Hepatocyte (in vitro differentiated cells): ENCODE measurements around the gene ATP8B4. TPM values are rescaled to one million over a fixed set of nuclear protein-coding genes. Genes with fewer than 3 reads are reported as not detected.

Experiments used
- DNase-seq: peaks from one replicate; pipeline ENCODE4 v3.0.0-alpha.2; 2016; ENCODE audit warnings: low spot score
- H2AFZ ChIP-seq: fragments of 200-600 bp; sonication (generic); 2 replicates; pipeline ENCODE4 v1.6.0; 2016; ENCODE audit warnings: antibody characterized with exemption, mild to moderate bottlenecking
- H3K27ac ChIP-seq: fragments of 200-600 bp; sonication (generic); 2 replicates; pipeline ENCODE4 v1.5.1; 2016; ENCODE audit warnings: mild to moderate bottlenecking
- H3K27me3 ChIP-seq: fragments of 200-600 bp; sonication (generic); 2 replicates; pipeline ENCODE4 v1.6.1; 2016
- H3K36me3 ChIP-seq: fragments of 200-600 bp; sonication (generic); replicated peaks from 2 replicates; pipeline ENCODE4 v1.5.1; 2016; ENCODE audit warnings: low read depth; ENCODE audit not compliant: insufficient read depth
- H3K4me1 ChIP-seq: fragments of 200-600 bp; sonication (generic); 2 replicates; pipeline ENCODE4 v1.5.1; 2016; ENCODE audit warnings: mild to moderate bottlenecking, moderate library complexity; ENCODE audit not compliant: insufficient read depth
- H3K4me2 ChIP-seq: fragments of 200-600 bp; sonication (generic); 2 replicates; pipeline ENCODE4 v1.6.0; 2016
- H3K4me3 ChIP-seq: fragments of 200-600 bp; sonication (generic); 2 replicates; pipeline ENCODE4 v1.5.1; 2016; ENCODE audit warnings: mild to moderate bottlenecking
- H3K79me2 ChIP-seq: fragments of 200-600 bp; sonication (generic); 2 replicates; pipeline ENCODE4 v1.6.0; 2017; ENCODE audit warnings: mild to moderate bottlenecking
- H3K9me2 ChIP-seq: fragments of 200-600 bp; sonication (generic); replicated peaks from 2 replicates; pipeline ENCODE4 v1.6.0; 2017; ENCODE audit warnings: mild to moderate bottlenecking; ENCODE audit not compliant: insufficient read depth
- H3K9me3 ChIP-seq: fragments of 200-600 bp; sonication (generic); 2 replicates; pipeline ENCODE4 v1.5.1; 2016; ENCODE audit warnings: low read depth, mild to moderate bottlenecking
- H4K20me1 ChIP-seq: fragments of 200-600 bp; sonication (generic); 2 replicates; pipeline ENCODE4 v1.6.0; 2016; ENCODE audit warnings: mild to moderate bottlenecking; ENCODE audit not compliant: insufficient read depth, poor library complexity, severe bottlenecking
- CTCF ChIP-seq: fragments of 200-600 bp; sonication (generic); IDR thresholded peaks from 2 replicates; pipeline ENCODE4 v1.5.1; 2016; ENCODE audit warnings: antibody characterized with exemption, mild to moderate bottlenecking; ENCODE audit not compliant: poor library complexity
- EZH2 ChIP-seq: fragments of 200-600 bp; sonication (generic); IDR thresholded peaks from 2 replicates; pipeline ENCODE4 v1.6.1; 2016; ENCODE audit warnings: antibody characterized with exemption, mild to moderate bottlenecking, borderline replicate concordance
- EZH2phosphoT487 ChIP-seq: fragments of 200-600 bp; sonication (generic); IDR thresholded peaks from one replicate; pipeline ENCODE4 v1.6.1; 2018; ENCODE audit warnings: antibody characterized with exemption, mild to moderate bottlenecking, low read depth, moderate library complexity; ENCODE audit not compliant: unreplicated experiment, severe bottlenecking
- WGBS: methylation state at CpG from one replicate; pipeline ENCODE4 v1.1.6; 2016; ENCODE audit warnings: low lambda C conversion rate; ENCODE audit errors: missing lambda C conversion rate; 5-methylcytosine and 5-hydroxymethylcytosine counted together
- polyA plus RNA-seq: library from polyadenylated mRNA; unstranded; fragments of >200 nt; fragmentation: Nextera tagmentation; extraction: Ambion mirVana; gene quantifications from 2 replicates; pipeline ENCODE4 v1.2.1, GENCODE V29; 2016
- total RNA-seq: library from RNA; depleted of rRNA; stranded (reverse); fragments of >200 nt; gene quantifications from 2 replicates; pipeline ENCODE4 v1.2.3, GENCODE V29; 2014

ATP8B4 gene
- total and polyA plus RNA-seq, 2 experiments from 2014 or later: 1.3 to 9.5 TPM

GRCh38 chr15:50077651-50078050 lies 41.4 kb downstream of the ATP8B4 start:
- no peaks in the 10 kb centered on the region for H3K36me3 ChIP-seq
- no peaks in the 10 kb centered on the region for H4K20me1 ChIP-seq
- H3K9me3 ChIP-seq: no peaks in the 10 kb centered on the region
- no peaks in the 10 kb centered on the region for H3K9me2 ChIP-seq
- no peaks in the 10 kb centered on the region for H3K79me2 ChIP-seq
- H3K27me3 ChIP-seq: no peaks in the 10 kb centered on the region
- no peak for TF ChIP-seq EZH2
- TF ChIP-seq CTCF: no peak
- TF ChIP-seq EZH2phosphoT487: no peak
- WGBS: 59% methylated on average over 2 of the region's 2 CpGs
- H3K4me3 ChIP-seq: no peak overlapping the region
- H3K27ac ChIP-seq: no peak overlapping the region
- DNase-seq: no peak
- H3K4me1 ChIP-seq: no peaks in the 10 kb centered on the region
- H2AFZ ChIP-seq: no peak overlapping the region
- no peak overlapping the region for H3K4me2 ChIP-seq

GRCh38 chr15:50077176-50077575 lies 41.9 kb downstream of the ATP8B4 start:
- TF ChIP-seq CTCF (no peak), EZH2 (no peak), EZH2phosphoT487 (no peak)
- H4K20me1 ChIP-seq: no peaks in the 10 kb centered on the region
- no peaks in the 10 kb centered on the region for H3K9me2 ChIP-seq
- H3K4me3 ChIP-seq: no peak overlapping the region
- H3K79me2 ChIP-seq: no peaks in the 10 kb centered on the region
- H3K9me3 ChIP-seq: no peaks in the 10 kb centered on the region
- H3K27ac ChIP-seq: no peak overlapping the region
- no peaks in the 10 kb centered on the region for H3K27me3 ChIP-seq
- no peak for DNase-seq
- H2AFZ ChIP-seq: no peak overlapping the region
- H3K4me2 ChIP-seq: no peak overlapping the region
- H3K36me3 ChIP-seq: no peaks in the 10 kb centered on the region
- no peaks in the 10 kb centered on the region for H3K4me1 ChIP-seq

- 82% methylated on average over 1 of the region's 1 CpG for WGBS
- no peak overlapping the region for H3K27ac ChIP-seq
- no peaks in the 10 kb centered on the region for H3K27me3 ChIP-seq
- H3K4me1 ChIP-seq: no peaks in the 10 kb centered on the region
- no peak for DNase-seq
- no peak overlapping the region for H2AFZ ChIP-seq
- TF ChIP-seq EZH2: no peak
- no peak for TF ChIP-seq EZH2phosphoT487
- TF ChIP-seq CTCF: no peak
- no peaks in the 10 kb centered on the region for H3K36me3 ChIP-seq
- no peak overlapping the region for H3K4me3 ChIP-seq
- H3K79me2 ChIP-seq: no peaks in the 10 kb centered on the region
- no peaks in the 10 kb centered on the region for H3K9me2 ChIP-seq
- no peaks in the 10 kb centered on the region for H3K9me3 ChIP-seq
- H4K20me1 ChIP-seq: no peaks in the 10 kb centered on the region
- H3K4me2 ChIP-seq: no peak overlapping the region
Measured at GRCh38 chr15:50075319-50075718, 43.7 kb downstream of the ATP8B4 start.

GRCh38 chr15:50071551-50072258 lies 47.3 kb downstream of the ATP8B4 start:
- H4K20me1 ChIP-seq: no peaks in the 10 kb centered on the region
- WGBS: 93% methylated on average over 1 of the region's 1 CpG
- TF ChIP-seq EZH2phosphoT487 (no peak), CTCF (no peak), EZH2 (no peak)
- H3K4me1 ChIP-seq: no peaks in the 10 kb centered on the region
- no peak overlapping the region for H2AFZ ChIP-seq
- DNase-seq: no peak
- no peaks in the 10 kb centered on the region for H3K27me3 ChIP-seq
- H3K9me2 ChIP-seq: no peaks in the 10 kb centered on the region
- H3K27ac ChIP-seq: no peak overlapping the region
- no peaks in the 10 kb centered on the region for H3K9me3 ChIP-seq
- no peak overlapping the region for H3K4me2 ChIP-seq
- no peaks in the 10 kb centered on the region for H3K79me2 ChIP-seq
- no peaks in the 10 kb centered on the region for H3K36me3 ChIP-seq
- no peak overlapping the region for H3K4me3 ChIP-seq
